HG02588 (cell line): ENCODE measurements around the gene CNOT4.
"Not testable (repeated sequence)": the region's sequence is repeated elsewhere in the genome, so short reads cannot be mapped to it uniquely, and the experiment has no call there.

Experiments
- ATAC-seq: cut with Tn5 transposase; IDR thresholded peaks from one replicate; pipeline ENCODE4 v1.9.1; 2021; ENCODE audit warnings: mild to moderate bottlenecking, moderate library complexity; ENCODE audit not compliant: unreplicated experiment

CNOT4 gene

GRCh38 chr7:135368416-135369186, 141.3 kb downstream of the CNOT4 start:
- no peak for ATAC-seq

- ATAC-seq: no peak
Measured at GRCh38 chr7:135366843-135367508, 142.9 kb downstream of the CNOT4 start.

- ATAC-seq: no peak
Measured at GRCh38 chr7:135365721-135366120, 144.2 kb downstream of the CNOT4 start.

- ATAC-seq: no peak
Measured at GRCh38 chr7:135364206-135364605, 145.7 kb downstream of the CNOT4 start.

- ATAC-seq: no peak
Measured at GRCh38 chr7:135362871-135363270, 147.0 kb downstream of the CNOT4 start.

GRCh38 chr7:135361788-135362187, 148.1 kb downstream of the CNOT4 start:
- no peak for ATAC-seq

- no peak for ATAC-seq
Measured at GRCh38 chr7:135359615-135360014, 150.3 kb downstream of the CNOT4 start.

- no peak for ATAC-seq
Measured at GRCh38 chr7:135355377-135356048, 154.4 kb downstream of the CNOT4 start.

GRCh38 chr7:135353832-135354231, 156.1 kb downstream of the CNOT4 start:
- ATAC-seq: no peak

GRCh38 chr7:135352285-135352684, 157.6 kb downstream of the CNOT4 start:
- ATAC-seq: no peak

GRCh38 chr7:135351070-135351469, 158.8 kb downstream of the CNOT4 start:
- not testable (repeated sequence) for ATAC-seq

- ATAC-seq: no peak
Measured at GRCh38 chr7:135349746-135350145, 160.2 kb downstream of the CNOT4 start.

GRCh38 chr7:135348493-135348892, 161.4 kb downstream of the CNOT4 start:
- ATAC-seq: no peak

- no peak for ATAC-seq
Measured at GRCh38 chr7:135343361-135343760, 166.5 kb downstream of the CNOT4 start.

GRCh38 chr7:135342887-135343286, 167.0 kb downstream of the CNOT4 start:
- no peak for ATAC-seq

GRCh38 chr7:135341049-135341448, 168.9 kb downstream of the CNOT4 start:
- ATAC-seq: no peak

GRCh38 chr7:135337977-135338550, 171.8 kb downstream of the CNOT4 start:
- no peak for ATAC-seq

GRCh38 chr7:135337506-135337905, 172.4 kb downstream of the CNOT4 start:
- no peak for ATAC-seq

- ATAC-seq: no peak
Measured at GRCh38 chr7:135335628-135336139, 174.2 kb downstream of the CNOT4 start.

- ATAC-seq: no peak
Measured at GRCh38 chr7:135334830-135335543, 174.9 kb downstream of the CNOT4 start.

GRCh38 chr7:135333946-135334345, 176.0 kb downstream of the CNOT4 start:
- no peak for ATAC-seq
